Endothelial cell of umbilical vein (primary cell): ENCODE measurements around the gene EIF2B1.

Experiments
- EZH2 ChIP-seq: IDR thresholded peaks from 2 replicates; pipeline ENCODE4 v1.6.1; 2012; ENCODE audit warnings: borderline replicate concordance, low read depth, mild to moderate bottlenecking, moderate library complexity, low read length, inconsistent platforms; ENCODE audit not compliant: severe bottlenecking
- FOS ChIP-seq: IDR thresholded peaks from 2 replicates; pipeline ENCODE4 v1.6.1; 2011; ENCODE audit warnings: mild to moderate bottlenecking, low read length, moderate library complexity, borderline replicate concordance; ENCODE audit not compliant: insufficient read depth
- GATA2 ChIP-seq: IDR thresholded peaks from 2 replicates; pipeline ENCODE4 v1.7.0; 2011; ENCODE audit warnings: low read depth, mild to moderate bottlenecking, moderate library complexity, mixed read lengths, low read length; ENCODE audit not compliant: insufficient read length, insufficient read depth
- JUN ChIP-seq: IDR thresholded peaks from 2 replicates; pipeline ENCODE4 v1.6.1; 2011; ENCODE audit warnings: borderline replicate concordance, low read depth; ENCODE audit not compliant: insufficient read length, insufficient read depth
- MAX ChIP-seq: IDR thresholded peaks from 2 replicates; pipeline ENCODE4 v1.6.1; 2011; ENCODE audit not compliant: insufficient read depth, insufficient read length
- MYC ChIP-seq: IDR thresholded peaks from one replicate; pipeline ENCODE4 v1.6.1; 2011; ENCODE audit warnings: mild to moderate bottlenecking, low read depth, low read length
- POLR2A ChIP-seq: IDR thresholded peaks from 2 replicates; pipeline ENCODE4 v1.6.1; 2012; ENCODE audit warnings: low read depth, mild to moderate bottlenecking, control low read depth, low read length
- POLR2AphosphoS5 ChIP-seq: IDR thresholded peaks from 2 replicates; pipeline ENCODE4 v1.6.1; 2012; ENCODE audit warnings: low read depth, mild to moderate bottlenecking, control low read depth, low read length, moderate library complexity; ENCODE audit not compliant: insufficient read depth
- TF ChIP-seq, protein P1 (sequence below), 2 donors: IDR thresholded peaks; 1 replicate in 1 of 2; 2 replicates in 1 of 2; pipeline ENCODE4 v1.5.1; 2011; ENCODE audit warnings: low read length in 2 of 2, mild to moderate bottlenecking in 2 of 2, moderate library complexity in 2 of 2, control low read depth in 1 of 2, inconsistent platforms in 1 of 2, low read depth in 1 of 2; ENCODE audit not compliant: insufficient read depth in 1 of 2; ENCODE audit errors: extremely low read depth in 1 of 2

DNA sequence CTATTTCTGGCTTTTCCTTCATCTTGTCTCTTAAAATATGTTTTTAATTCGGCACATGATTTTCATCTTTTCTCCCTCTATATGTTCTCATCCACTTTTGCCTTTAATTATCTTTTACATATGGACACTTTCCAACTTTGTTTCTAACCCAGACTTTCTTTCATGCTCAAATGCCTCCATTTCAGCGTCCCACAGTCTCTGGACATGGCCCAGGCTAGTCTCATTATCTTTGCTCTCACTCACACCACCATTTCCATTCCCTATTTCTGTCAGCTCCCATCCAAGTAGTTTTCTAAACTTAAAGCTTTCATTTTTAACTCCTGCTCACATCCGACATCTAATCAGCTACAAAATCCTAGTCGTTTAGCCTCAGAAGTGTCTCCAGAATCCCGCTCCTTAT lies 14.9 kb upstream of the EIF2B1 start:
- TF ChIP-seq, protein P1, sequence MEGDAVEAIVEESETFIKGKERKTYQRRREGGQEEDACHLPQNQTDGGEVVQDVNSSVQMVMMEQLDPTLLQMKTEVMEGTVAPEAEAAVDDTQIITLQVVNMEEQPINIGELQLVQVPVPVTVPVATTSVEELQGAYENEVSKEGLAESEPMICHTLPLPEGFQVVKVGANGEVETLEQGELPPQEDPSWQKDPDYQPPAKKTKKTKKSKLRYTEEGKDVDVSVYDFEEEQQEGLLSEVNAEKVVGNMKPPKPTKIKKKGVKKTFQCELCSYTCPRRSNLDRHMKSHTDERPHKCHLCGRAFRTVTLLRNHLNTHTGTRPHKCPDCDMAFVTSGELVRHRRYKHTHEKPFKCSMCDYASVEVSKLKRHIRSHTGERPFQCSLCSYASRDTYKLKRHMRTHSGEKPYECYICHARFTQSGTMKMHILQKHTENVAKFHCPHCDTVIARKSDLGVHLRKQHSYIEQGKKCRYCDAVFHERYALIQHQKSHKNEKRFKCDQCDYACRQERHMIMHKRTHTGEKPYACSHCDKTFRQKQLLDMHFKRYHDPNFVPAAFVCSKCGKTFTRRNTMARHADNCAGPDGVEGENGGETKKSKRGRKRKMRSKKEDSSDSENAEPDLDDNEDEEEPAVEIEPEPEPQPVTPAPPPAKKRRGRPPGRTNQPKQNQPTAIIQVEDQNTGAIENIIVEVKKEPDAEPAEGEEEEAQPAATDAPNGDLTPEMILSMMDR (IDR thresholded peaks at IDR 0.05; ENCODE audit: extremely low read depth in 1 of 2, insufficient read depth in 1 of 2, low read depth in 1 of 2, low read length in 2 of 2) = no peak
- TF ChIP-seq POLR2AphosphoS5 = no peak
- TF ChIP-seq EZH2 = no peak
- no peak for TF ChIP-seq POLR2A
- TF ChIP-seq MYC = no peak
- no peak for TF ChIP-seq JUN
- no peak for TF ChIP-seq FOS
- TF ChIP-seq MAX = no peak
- TF ChIP-seq GATA2 = no peak
